ENCODE data around the gene PARD3.

Gene PARD3

GRCh38 chr10:34491678-34492077 is 323.4 kb downstream of the PARD3 start:
- no peak overlapping the region for H3K4me3 ChIP-seq (ENCODE audit: low read depth, low read length)
- DNase-seq (ENCODE audit: low read depth), result no peak
- TF ChIP-seq CTCF (IDR thresholded peaks at IDR 0.05; ENCODE audit: control insufficient read depth, extremely low read depth, insufficient read depth), result no peak

DNA sequence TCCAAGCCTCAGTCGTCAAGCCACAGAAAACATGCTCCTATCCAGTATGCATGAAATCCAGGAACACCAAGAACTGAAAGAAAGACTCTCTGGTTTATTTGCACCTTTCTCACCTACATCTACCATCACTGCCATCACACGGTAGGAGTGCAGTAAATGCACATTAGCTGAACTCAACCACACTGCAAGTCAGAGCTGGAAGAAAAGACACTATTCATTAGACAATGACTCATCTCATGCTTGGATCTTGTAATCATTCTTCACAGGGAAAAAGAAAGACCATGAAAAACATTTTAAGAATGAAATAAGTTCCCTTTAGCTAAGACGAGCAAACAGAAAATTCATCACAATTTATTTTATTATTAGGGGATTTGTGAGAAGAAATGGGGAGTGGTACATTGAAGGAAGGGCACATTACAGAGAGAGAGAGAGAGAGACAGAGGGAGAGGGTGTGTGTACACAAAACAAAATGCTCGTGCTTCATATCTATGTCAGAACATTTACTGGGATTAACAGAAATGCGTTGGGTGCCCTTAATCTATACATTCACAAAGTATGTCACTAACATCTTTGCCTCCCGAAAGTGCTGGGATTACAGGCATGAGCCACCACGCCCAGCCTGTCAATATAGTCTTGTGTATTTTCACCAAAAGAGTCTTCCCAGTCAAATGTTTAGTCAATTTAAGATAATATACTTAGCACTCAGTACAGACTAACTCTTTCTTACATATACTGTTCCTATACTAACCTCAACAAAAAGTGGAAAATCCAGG is 324.9 kb downstream of the PARD3 start:
- DNase-seq (ENCODE audit: low read depth), result no peak
- TF ChIP-seq CTCF (IDR thresholded peaks at IDR 0.05; ENCODE audit: control insufficient read depth, extremely low read depth, insufficient read depth), result no peak
- H3K4me3 ChIP-seq (ENCODE audit: low read depth, low read length), result no peak overlapping the region

- TF ChIP-seq CTCF (IDR thresholded peaks at IDR 0.05; ENCODE audit: control insufficient read depth, extremely low read depth, insufficient read depth), result no peak
- DNase-seq (ENCODE audit: low read depth), result no peak
- H3K4me3 ChIP-seq (ENCODE audit: low read depth, low read length), result no peak overlapping the region
Measured at GRCh38 chr10:34489411-34489810, 325.7 kb downstream of the PARD3 start.

DNA sequence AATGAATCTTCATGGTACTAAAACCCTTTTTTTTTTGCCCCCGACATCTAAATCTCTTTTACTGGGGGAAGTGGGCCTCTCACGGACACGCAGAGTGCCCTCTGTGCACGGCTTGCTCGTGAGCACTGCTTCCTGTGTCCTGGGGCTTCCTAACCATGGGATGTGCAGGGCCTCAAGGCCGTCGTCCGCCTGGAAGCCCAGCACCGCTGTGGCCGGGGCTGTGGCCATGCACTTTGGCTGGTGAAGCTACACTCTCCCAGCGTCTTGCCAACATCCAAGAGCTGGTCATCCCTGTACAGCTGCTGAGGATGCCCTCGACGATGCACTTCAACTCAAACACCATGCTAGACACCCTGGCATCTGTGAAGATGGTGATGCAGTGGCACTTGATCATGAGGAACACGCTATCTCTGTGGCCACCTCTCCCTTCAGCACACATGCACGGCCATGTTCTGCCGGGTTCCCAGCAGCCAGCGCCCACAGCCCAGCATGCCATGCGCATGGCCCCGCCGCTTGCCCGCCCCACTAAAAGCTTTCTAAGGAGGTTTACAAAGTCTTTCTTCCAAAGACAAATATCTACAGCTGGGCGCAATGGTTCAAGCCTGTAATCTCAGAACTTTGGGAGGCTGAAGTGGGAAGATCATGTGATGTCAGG is 326.5 kb downstream of the PARD3 start:
- no peak for TF ChIP-seq CTCF (IDR thresholded peaks at IDR 0.05; ENCODE audit: control insufficient read depth, extremely low read depth, insufficient read depth)
- H3K4me3 ChIP-seq (ENCODE audit: low read depth, low read length), result no peak overlapping the region
- DNase-seq (ENCODE audit: low read depth), result no peak

DNA sequence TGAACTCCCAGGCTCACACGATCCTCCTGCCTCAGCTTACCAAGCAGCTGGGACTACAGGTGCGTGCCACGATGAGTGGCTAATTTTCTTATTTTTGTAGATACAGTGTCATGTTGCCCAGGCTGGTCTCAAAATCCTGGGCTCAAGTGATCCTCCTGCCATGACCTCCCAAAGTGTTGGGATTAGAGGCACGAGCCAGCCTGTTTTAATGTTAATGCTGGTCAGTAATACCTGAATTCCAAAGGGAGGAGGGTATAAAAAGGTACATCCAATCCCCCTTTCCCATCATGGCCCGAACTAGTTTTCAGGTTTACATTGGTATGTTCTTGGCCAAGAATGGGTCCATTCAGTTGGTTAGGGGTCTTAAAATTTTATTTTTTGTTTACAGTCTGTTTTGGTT is 329.1 kb downstream of the PARD3 start:
- TF ChIP-seq CTCF (IDR thresholded peaks at IDR 0.05; ENCODE audit: control insufficient read depth, extremely low read depth, insufficient read depth), result no peak
- no peak for DNase-seq (ENCODE audit: low read depth)
- no peak overlapping the region for H3K4me3 ChIP-seq (ENCODE audit: low read depth, low read length)

DNA sequence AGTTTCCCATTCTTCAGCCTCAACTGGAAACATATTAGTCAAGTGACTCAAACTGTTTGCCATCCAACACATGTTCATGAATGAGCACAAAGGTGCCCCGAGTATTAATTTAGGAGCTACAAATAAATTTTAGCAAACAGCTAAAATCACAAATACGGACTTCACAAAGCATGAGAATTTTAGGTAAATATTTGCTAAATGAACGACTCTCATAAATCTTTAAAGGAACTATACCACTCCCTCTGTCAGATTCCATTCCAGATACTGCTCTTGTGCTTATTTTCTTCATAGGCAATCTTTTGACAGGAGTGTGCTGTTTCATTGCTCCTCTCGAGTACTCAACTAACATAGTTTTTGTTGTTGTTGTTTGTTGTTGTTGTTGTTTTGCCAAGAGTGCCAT is 330.9 kb downstream of the PARD3 start:
- no peak overlapping the region for H3K4me3 ChIP-seq (ENCODE audit: low read depth, low read length)
- no peak for DNase-seq (ENCODE audit: low read depth)
- TF ChIP-seq CTCF (IDR thresholded peaks at IDR 0.05; ENCODE audit: control insufficient read depth, extremely low read depth, insufficient read depth), result no peak
